ENCODE measurements around the gene RNF17.
"Not testable (repeated sequence)": the region's sequence is repeated elsewhere in the genome, so short reads cannot be mapped to it uniquely, and the experiment has no call there.

RNF17 gene

GRCh38 chr13:24742977-24743376 lies 21.0 kb upstream of the RNF17 start:
- no peak for DNase-seq (ENCODE audit: low spot score)

- DNase-seq (ENCODE audit: low spot score): no peak
Observed at GRCh38 chr13:24744247-24744646, 19.7 kb upstream of the RNF17 start.

GRCh38 chr13:24745516-24745860 lies 18.5 kb upstream of the RNF17 start:
- no peak for DNase-seq (ENCODE audit: low spot score)

- DNase-seq (ENCODE audit: low spot score): no peak
Observed at GRCh38 chr13:24745861-24746617, 17.9 kb upstream of the RNF17 start.

GRCh38 chr13:24746618-24747247 lies 17.2 kb upstream of the RNF17 start:
- DNase-seq (ENCODE audit: low spot score): no peak

- DNase-seq (ENCODE audit: low spot score): no peak
Observed at GRCh38 chr13:24747248-24748060, 16.5 kb upstream of the RNF17 start.

GRCh38 chr13:24748061-24748400 lies 15.9 kb upstream of the RNF17 start:
- DNase-seq (ENCODE audit: low spot score): no peak

GRCh38 chr13:24759197-24759596 lies 4.8 kb upstream of the RNF17 start:
- DNase-seq (ENCODE audit: low spot score): no peak

GRCh38 chr13:24764276-24764630 lies 284 bp downstream of the RNF17 start:
- DNase-seq (ENCODE audit: low spot score): no peak

- no peak for DNase-seq (ENCODE audit: low spot score)
Observed at GRCh38 chr13:24777171-24777570, 13.2 kb downstream of the RNF17 start.

- DNase-seq (ENCODE audit: low spot score): no peak
Observed at GRCh38 chr13:24784319-24784718, 20.4 kb downstream of the RNF17 start.

- DNase-seq (ENCODE audit: low spot score): no peak
Observed at GRCh38 chr13:24788538-24788937, 24.6 kb downstream of the RNF17 start.

- DNase-seq (ENCODE audit: low spot score): no peak
Observed at GRCh38 chr13:24802074-24802473, 38.1 kb downstream of the RNF17 start.

- no peak for DNase-seq (ENCODE audit: low spot score)
Observed at GRCh38 chr13:24821207-24821606, 57.2 kb downstream of the RNF17 start.

GRCh38 chr13:24822640-24823039 lies 58.7 kb downstream of the RNF17 start:
- DNase-seq (ENCODE audit: low spot score): no peak

- DNase-seq (ENCODE audit: low spot score): not testable (repeated sequence)
Observed at GRCh38 chr13:24823122-24823710, 59.2 kb downstream of the RNF17 start.

GRCh38 chr13:24827799-24828198 lies 63.8 kb downstream of the RNF17 start:
- DNase-seq (ENCODE audit: low spot score): no peak

- no peak for DNase-seq (ENCODE audit: low spot score)
Observed at GRCh38 chr13:24834902-24835510, 71.0 kb downstream of the RNF17 start.

- DNase-seq (ENCODE audit: low spot score): not testable (repeated sequence)
Observed at GRCh38 chr13:24837528-24837927, 73.6 kb downstream of the RNF17 start.

GRCh38 chr13:24842549-24843274 lies 78.7 kb downstream of the RNF17 start:
- no peak for DNase-seq (ENCODE audit: low spot score)

GRCh38 chr13:24851546-24851945 lies 87.6 kb downstream of the RNF17 start:
- DNase-seq (ENCODE audit: low spot score): no peak

GRCh38 chr13:24854311-24854710 lies 90.3 kb downstream of the RNF17 start:
- DNase-seq (ENCODE audit: low spot score): no peak

Data from pons (tissue), 1 donor.